DOHH2 (cell line): ENCODE data around the gene MYL6.

ENCODE experiments used
- H3F3A ChIP-seq: fragments of 200-600 bp; sonication (generic), shearing (Covaris generic); 2 replicates; pipeline ENCODE4 v1.6.0; 2016; ENCODE audit warnings: antibody characterized with exemption, mild to moderate bottlenecking; ENCODE audit not compliant: control insufficient read depth, insufficient read depth
- H3K27ac ChIP-seq: fragments of 200-600 bp; sonication (generic); 2 replicates; pipeline ENCODE4 v1.5.1; 2014; ENCODE audit warnings: low read depth, mild to moderate bottlenecking, low read length, moderate library complexity
- H3K27me3 ChIP-seq: fragments of 200-600 bp; sonication (generic); 2 replicates; pipeline ENCODE4 v1.6.1; 2014; ENCODE audit warnings: mild to moderate bottlenecking, low read length, mixed read lengths; ENCODE audit not compliant: control insufficient read depth
- H3K36me3 ChIP-seq: fragments of 200-600 bp; sonication (generic); 2 replicates; pipeline ENCODE4 v1.6.1; 2014; ENCODE audit warnings: mild to moderate bottlenecking, low read length, moderate library complexity, mixed read lengths; ENCODE audit not compliant: control insufficient read depth
- H3K4me1 ChIP-seq: fragments of 200-600 bp; sonication (generic); 2 replicates; pipeline ENCODE4 v1.6.1; 2014; ENCODE audit warnings: mild to moderate bottlenecking, low read length, mixed read lengths; ENCODE audit not compliant: control insufficient read depth
- H3K4me2 ChIP-seq: fragments of 200-600 bp; sonication (generic); 2 replicates; pipeline ENCODE4 v1.6.0; 2014; ENCODE audit warnings: mild to moderate bottlenecking, low read length, moderate library complexity
- H3K4me3 ChIP-seq: fragments of 200-600 bp; sonication (generic); 2 replicates; pipeline ENCODE4 v1.5.1; 2014; ENCODE audit warnings: mild to moderate bottlenecking, low read length, mixed read lengths
- H3K79me2 ChIP-seq: fragments of 200-600 bp; sonication (generic); 2 replicates; pipeline ENCODE4 v1.6.1; 2014; ENCODE audit warnings: mild to moderate bottlenecking, low read length, mixed read lengths; ENCODE audit not compliant: control insufficient read depth
- H3K9me2 ChIP-seq: fragments of 200-600 bp; sonication (generic); replicated peaks from 2 replicates; pipeline ENCODE4 v1.6.1; 2014; ENCODE audit warnings: mild to moderate bottlenecking, low read length, mixed read lengths; ENCODE audit not compliant: control insufficient read depth
- H3K9me3 ChIP-seq: fragments of 200-600 bp; sonication (generic); 2 replicates; pipeline ENCODE4 v1.6.1; 2014; ENCODE audit warnings: antibody characterized with exemption, low read length, mixed read lengths; ENCODE audit not compliant: control insufficient read depth, insufficient read depth
- H4K20me1 ChIP-seq: fragments of 200-600 bp; sonication (generic); 2 replicates; pipeline ENCODE4 v1.6.0; 2014; ENCODE audit warnings: low read depth, mild to moderate bottlenecking, antibody characterized with exemption, low read length, moderate library complexity; ENCODE audit not compliant: control insufficient read depth, insufficient read depth
- CTCF ChIP-seq: fragments of 200-600 bp; sonication (generic); IDR thresholded peaks from one replicate; pipeline ENCODE4 v1.5.1; 2014; ENCODE audit warnings: antibody characterized with exemption, mild to moderate bottlenecking, low read depth, low read length; ENCODE audit not compliant: poor library complexity, severe bottlenecking
- EZH2phosphoT487 ChIP-seq: fragments of 200-600 bp; sonication (generic); IDR thresholded peaks from 2 replicates; pipeline ENCODE4 v1.6.1; 2017; ENCODE audit warnings: borderline replicate concordance, mild to moderate bottlenecking, antibody characterized with exemption, low read length, moderate library complexity, mixed read lengths

MYL6 gene

GRCh38 chr12:56188131-56188777 is 30.1 kb downstream of the MYL6 start:
- peaks cover 43% of the 10 kb centered on the region for H3K79me2 ChIP-seq
- peak overlapping the region; percentile 57 for H3K27ac ChIP-seq
- peaks cover 11% of the 10 kb centered on the region for H3F3A ChIP-seq
- H3K9me3 ChIP-seq: no peaks in the 10 kb centered on the region
- peaks cover 8% of the 10 kb centered on the region; the same call in 1 of the 2 replicates for H4K20me1 ChIP-seq
- no peaks in the 10 kb centered on the region for H3K9me2 ChIP-seq
- H3K4me1 ChIP-seq: peaks cover 34% of the 10 kb centered on the region
- peak overlapping the region; percentile 97 for H3K4me3 ChIP-seq
- peak overlapping the region; percentile 98 for H3K4me2 ChIP-seq
- H3K36me3 ChIP-seq: peaks cover 55% of the 10 kb centered on the region
- TF ChIP-seq EZH2phosphoT487 (no peak), CTCF (no peak)
- H3K27me3 ChIP-seq: no peaks in the 10 kb centered on the region

GRCh38 chr12:56188778-56189098 is 30.6 kb downstream of the MYL6 start:
- peaks cover 11% of the 10 kb centered on the region for H3F3A ChIP-seq
- peaks cover 37% of the 10 kb centered on the region for H3K4me1 ChIP-seq
- no peaks in the 10 kb centered on the region for H3K9me2 ChIP-seq
- peak overlapping the region; percentile 98 for H3K4me2 ChIP-seq
- peak overlapping the region; percentile 97 for H3K4me3 ChIP-seq
- no peaks in the 10 kb centered on the region for H3K9me3 ChIP-seq
- TF ChIP-seq CTCF: no peak
- TF ChIP-seq EZH2phosphoT487: no peak
- peaks cover 51% of the 10 kb centered on the region for H3K36me3 ChIP-seq
- peaks cover 42% of the 10 kb centered on the region for H3K79me2 ChIP-seq
- H3K27ac ChIP-seq: peak overlapping the region; percentile 57
- no peaks in the 10 kb centered on the region for H3K27me3 ChIP-seq
- H4K20me1 ChIP-seq: peaks cover 8% of the 10 kb centered on the region; the same call in 1 of the 2 replicates

- Histone ChIP-seq H3K4me1 (peaks cover 39% of the 10 kb centered on the region), H3K36me3 (peaks cover 45% of the 10 kb centered on the region), H3K79me2 (peaks cover 40% of the 10 kb centered on the region)
These were observed 31.1 kb downstream of the MYL6 start, which contains the start of gene SMARCC2 for GRCh38 chr12:56189099-56189917. SMARCC2 (minus strand) TSS chr12:56189483; CDS start chr12:56189461, 22 bp downstream.

More at GRCh38 chr12:56189099-56189917, 31.1 kb downstream of the MYL6 start, which contains the start of gene SMARCC2:
- Histone ChIP-seq H3K27me3 (no peaks in the 10 kb centered on the region), H3K27ac (peak within 1 kb of the TSS; percentile 77), H3K4me3 (peak within 1 kb of the TSS; percentile 97), H3K4me2 (peak within 1 kb of the TSS; percentile 98), H3K9me3 (no peaks in the 10 kb centered on the region), H4K20me1 (peaks cover 8% of the 10 kb centered on the region; the same call in 1 of the 2 replicates), H3F3A (peaks cover 12% of the 10 kb centered on the region), H3K9me2 (no peaks in the 10 kb centered on the region)
- TF ChIP-seq EZH2phosphoT487 (no peak), CTCF (peak; percentile 76)
